ENCODE measurements around the gene ADGB. TPM values are rescaled to one million over a fixed set of nuclear protein-coding genes. Genes with fewer than 3 reads are reported as not detected.
A peak's percentile ranks its signal among the peaks of the same experiment; 100 is the strongest.

ADGB gene
- total RNA-seq, 2 experiments from 2014 or later, result not detected

DNA sequence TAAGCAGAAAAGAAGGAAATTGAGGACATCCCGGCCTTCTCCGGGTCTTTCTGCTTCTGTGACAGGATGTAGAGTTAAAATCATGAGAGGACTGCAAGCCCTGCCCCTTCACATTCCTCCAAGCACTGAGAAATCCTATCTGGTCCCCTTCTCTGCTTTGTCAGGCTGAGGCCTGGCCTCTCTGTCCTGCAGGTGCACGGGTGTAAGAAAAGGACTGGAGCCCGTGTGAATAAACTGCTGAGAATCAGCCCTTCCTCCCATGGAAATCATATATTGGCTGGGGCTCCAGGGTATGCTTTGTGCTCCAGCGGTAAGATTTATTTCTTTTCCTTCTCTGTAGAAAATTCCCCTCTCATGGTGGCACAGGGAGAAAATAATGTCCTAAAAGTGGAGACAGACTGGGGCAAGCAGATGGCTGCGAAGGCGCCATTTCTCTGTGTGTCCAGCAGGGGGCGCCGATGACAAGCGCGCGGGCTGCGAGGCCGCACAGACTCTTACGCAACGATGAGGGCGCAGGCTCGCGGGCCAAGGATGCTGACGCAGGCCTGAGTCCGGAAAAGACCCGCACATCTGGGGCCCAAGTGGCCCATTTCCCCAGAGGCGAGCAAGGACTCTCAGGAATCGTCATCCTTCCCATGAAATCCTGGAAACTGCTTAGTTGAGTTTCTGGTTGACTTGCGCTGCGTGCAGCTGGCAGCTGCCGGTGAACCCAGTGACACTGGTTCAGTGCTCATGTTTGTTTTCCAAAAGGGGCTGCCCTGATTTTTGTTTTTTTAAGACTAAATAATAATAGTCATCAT, 258.6 kb downstream of the ADGB start:
- peak; percentile 75 for DNase-seq
- Mint-ChIP-seq H3K9me3 (peaks cover 8% of the 10 kb centered on the region), H3K27ac (no peak overlapping the region), H3K4me1 (peaks cover 19% of the 10 kb centered on the region), H3K4me3 (no peak overlapping the region), H3K27me3 (peaks cover 3% of the 10 kb centered on the region), H3K36me3 (ENCODE audit: low read depth) (no peaks in the 10 kb centered on the region)
- ChIA-PET CTCF (interaction anchor here (0.7 to 1.1 kb wide), 3 partner anchors 8 to 429 kb away, joined by 3 read pairs; no protein-coding TSS in a partner anchor), POLR2A (no interaction called here)

DNA sequence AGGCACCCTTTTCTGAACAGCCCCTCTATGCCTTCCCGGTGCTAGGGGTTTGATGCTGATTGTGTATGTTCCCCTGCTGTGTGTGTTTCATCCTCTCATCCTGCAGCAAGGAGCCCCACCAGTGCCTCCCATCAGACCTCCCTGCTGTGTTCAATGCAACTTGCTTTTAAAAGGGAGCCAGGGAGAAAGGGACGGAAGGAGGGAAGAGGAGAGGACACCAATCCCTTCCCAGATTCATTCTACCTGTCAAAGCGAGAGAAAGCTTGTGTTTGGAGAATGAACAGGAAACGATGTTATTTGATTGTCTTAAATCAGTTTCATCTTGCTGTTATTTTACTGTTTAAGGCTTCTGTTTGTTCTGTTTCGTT, 259.2 kb downstream of the ADGB start:
- no peak overlapping the region for H3K4me3 Mint-ChIP-seq
- POLR2A ChIA-PET, result no interaction called here
- CTCF ChIA-PET, result interaction anchor here (0.7 to 1.0 kb wide), 2 partner anchors 8 to 34 kb away, joined by 3 read pairs; no protein-coding TSS in a partner anchor
- H3K36me3 Mint-ChIP-seq (ENCODE audit: low read depth), result no peaks in the 10 kb centered on the region
- peaks cover 15% of the 10 kb centered on the region for H3K4me1 Mint-ChIP-seq
- peaks cover 4% of the 10 kb centered on the region for H3K9me3 Mint-ChIP-seq
- no peak overlapping the region for H3K27ac Mint-ChIP-seq
- H3K27me3 Mint-ChIP-seq, result peaks cover 3% of the 10 kb centered on the region
- no peak for DNase-seq

DNA sequence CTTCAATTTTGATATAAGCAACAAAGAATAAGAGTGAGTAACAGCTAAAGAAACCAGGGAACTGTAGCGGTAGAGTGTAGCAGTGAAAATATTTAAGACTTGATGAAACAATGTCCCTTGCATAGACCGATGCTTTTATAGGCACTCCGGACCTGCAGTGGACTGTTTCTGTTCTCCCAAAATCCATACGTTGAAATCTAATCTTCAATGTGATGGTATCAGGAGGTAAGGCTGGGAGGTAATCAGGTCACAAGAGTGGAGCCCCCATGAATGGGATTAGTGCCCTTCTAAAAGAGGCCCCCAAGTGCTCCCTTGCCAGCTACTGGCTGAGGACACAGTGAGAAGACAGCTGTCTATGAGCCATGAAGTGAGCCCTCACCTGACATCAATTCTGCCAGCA, 260.4 kb downstream of the ADGB start:
- Mint-ChIP-seq H3K27ac (no peak overlapping the region), H3K4me3 (no peak overlapping the region), H3K36me3 (ENCODE audit: low read depth) (no peaks in the 10 kb centered on the region), H3K27me3 (peaks cover 3% of the 10 kb centered on the region), H3K4me1 (peaks cover 14% of the 10 kb centered on the region), H3K9me3 (no peaks in the 10 kb centered on the region)
- ChIA-PET POLR2A (no interaction called here), CTCF (interaction anchor here (0.6 kb wide), 1 partner anchor 357 kb away, joined by 3 read pairs; no protein-coding TSS in a partner anchor)
- no peak for DNase-seq

DNA sequence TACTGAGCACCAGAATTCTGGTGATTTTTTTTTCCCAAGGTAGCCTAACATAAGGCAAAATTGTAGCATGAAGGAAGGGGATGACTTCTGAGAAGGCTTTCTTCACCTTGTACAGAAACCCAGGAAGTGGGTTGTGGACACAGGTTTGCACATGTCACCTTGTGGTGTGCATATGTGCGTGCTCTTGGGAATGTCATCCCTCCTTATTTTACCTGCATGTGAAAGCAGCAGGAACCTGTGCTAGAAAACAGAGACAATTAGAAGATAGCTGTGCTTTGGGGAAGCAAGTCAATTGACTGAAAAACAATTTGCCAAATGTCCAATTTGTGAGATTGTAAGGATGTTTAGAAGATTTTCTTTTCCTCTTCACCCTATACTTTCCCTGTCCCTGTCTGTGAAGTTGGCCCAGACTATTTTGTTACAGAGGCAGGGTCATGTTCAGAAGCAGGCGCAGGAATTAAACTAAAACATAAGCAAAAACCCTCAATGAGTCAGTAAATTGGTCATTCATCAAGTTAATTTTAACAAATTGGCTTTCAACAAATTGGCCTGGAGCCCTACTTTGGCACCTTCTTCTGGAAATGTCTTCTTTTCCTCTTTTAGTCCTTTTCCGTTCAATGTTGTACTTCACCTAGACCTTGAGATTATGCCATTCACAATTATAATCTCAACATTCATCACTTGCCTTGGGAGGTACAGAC, 261.2 kb downstream of the ADGB start:
- ChIA-PET CTCF (no interaction called here), POLR2A (no interaction called here)
- no peak for DNase-seq
- Mint-ChIP-seq H3K36me3 (ENCODE audit: low read depth) (no peaks in the 10 kb centered on the region), H3K4me3 (no peak overlapping the region), H3K9me3 (no peaks in the 10 kb centered on the region), H3K27me3 (peaks cover 5% of the 10 kb centered on the region), H3K4me1 (peaks cover 14% of the 10 kb centered on the region), H3K27ac (no peak overlapping the region)

DNA sequence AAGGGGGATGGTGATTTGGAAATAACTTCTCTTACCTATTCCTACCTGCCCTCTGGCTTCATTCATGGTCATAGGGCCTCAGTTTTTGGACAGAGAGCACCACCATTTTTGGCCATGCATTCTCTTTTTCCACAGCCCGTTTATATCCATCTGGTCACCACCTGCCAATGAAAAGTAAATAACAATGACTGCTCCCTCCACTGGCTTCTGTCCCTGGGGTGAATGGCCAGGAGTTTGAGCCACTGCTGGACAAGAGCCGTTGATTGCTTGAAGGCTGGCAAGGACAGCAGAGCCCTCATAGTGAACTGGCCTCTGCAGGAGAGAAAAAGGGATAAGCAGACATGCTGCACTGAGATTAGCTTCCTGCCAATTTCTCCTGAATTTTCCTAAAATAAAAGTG, 261.8 kb downstream of the ADGB start:
- H3K4me3 Mint-ChIP-seq, result no peak overlapping the region
- H3K36me3 Mint-ChIP-seq (ENCODE audit: low read depth), result no peaks in the 10 kb centered on the region
- peaks cover 5% of the 10 kb centered on the region for H3K27me3 Mint-ChIP-seq
- H3K27ac Mint-ChIP-seq, result no peak overlapping the region
- peaks cover 14% of the 10 kb centered on the region for H3K4me1 Mint-ChIP-seq
- no peak for DNase-seq
- ChIA-PET POLR2A (no interaction called here), CTCF (no interaction called here)
- no peaks in the 10 kb centered on the region for H3K9me3 Mint-ChIP-seq

DNA sequence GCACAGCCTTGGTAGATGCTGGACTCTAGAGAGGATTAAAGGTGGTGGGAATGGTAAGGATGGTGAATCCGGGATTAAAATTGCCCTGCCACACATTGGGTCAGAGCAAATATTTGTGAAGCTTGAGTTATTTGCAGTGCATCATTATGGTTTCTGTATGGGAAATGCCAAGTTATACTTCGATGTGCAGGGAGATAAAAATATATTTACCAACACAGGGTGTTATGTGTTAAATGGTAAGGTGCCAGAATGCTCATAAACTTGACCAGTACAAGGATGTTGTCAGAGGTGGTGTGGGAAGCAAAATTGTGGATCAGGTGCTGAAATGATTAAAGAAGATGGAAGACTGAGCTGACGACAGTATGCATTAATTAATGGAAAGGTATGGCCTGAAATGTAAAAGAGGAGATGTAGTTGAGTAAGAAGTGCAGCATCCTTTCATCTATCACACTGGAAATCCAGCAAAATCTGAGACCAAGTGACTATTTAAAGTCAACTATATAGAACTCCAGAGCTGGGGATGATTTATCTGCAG, 262.3 kb downstream of the ADGB start:
- Mint-ChIP-seq H3K36me3 (ENCODE audit: low read depth) (no peaks in the 10 kb centered on the region), H3K9me3 (no peaks in the 10 kb centered on the region), H3K27ac (no peak overlapping the region), H3K4me3 (no peak overlapping the region), H3K27me3 (peaks cover 5% of the 10 kb centered on the region), H3K4me1 (peaks cover 14% of the 10 kb centered on the region)
- CTCF ChIA-PET, result no interaction called here
- DNase-seq, result no peak
- POLR2A ChIA-PET, result no interaction called here

DNA sequence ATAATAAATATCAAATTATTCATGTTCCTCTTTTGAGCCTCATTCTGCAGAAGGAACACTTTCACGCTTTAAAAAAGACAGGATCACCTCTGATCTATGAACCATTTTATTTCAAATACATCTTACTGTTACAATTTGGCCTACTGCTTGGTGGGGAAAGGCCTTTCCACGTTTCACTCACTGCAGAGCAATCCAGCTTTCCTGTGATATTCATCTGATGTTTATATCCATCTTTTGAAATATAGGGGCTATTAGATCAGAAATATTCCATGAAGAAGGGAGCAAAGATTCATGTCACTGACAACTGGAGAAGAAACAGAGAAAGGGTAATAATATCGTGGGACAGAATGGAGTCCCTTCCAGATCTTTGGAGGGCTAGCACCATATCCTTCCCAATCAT, 262.9 kb downstream of the ADGB start:
- Mint-ChIP-seq H3K9me3 (no peaks in the 10 kb centered on the region), H3K4me3 (no peak overlapping the region), H3K36me3 (ENCODE audit: low read depth) (no peaks in the 10 kb centered on the region), H3K4me1 (peaks cover 8% of the 10 kb centered on the region), H3K27ac (no peak overlapping the region), H3K27me3 (peaks cover 5% of the 10 kb centered on the region)
- ChIA-PET CTCF (no interaction called here), POLR2A (no interaction called here)
- no peak for DNase-seq

DNA sequence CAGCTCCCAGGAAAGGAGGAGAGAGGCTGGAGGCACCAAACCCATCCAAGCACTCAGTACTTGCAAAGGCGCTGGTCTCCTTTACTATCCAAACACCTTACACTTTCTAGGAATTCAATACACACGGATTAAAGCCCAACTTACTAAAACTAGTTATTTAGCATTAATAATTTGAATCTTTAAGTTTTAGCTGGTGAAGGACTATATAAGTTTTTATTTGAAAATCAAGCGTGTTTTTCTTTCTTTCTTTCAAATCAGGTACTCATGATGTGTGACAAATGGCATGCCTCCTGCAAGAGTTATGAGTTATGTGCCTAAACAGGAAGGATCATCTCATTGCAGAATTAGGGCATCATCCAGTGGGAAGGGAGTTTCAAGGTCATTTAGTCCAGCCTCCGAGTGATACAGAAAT, 263.7 kb downstream of the ADGB start:
- CTCF ChIA-PET, result interaction anchor here (0.6 to 0.7 kb wide), 2 partner anchors 352 to 534 kb away, joined by 3 to 5 read pairs; no protein-coding TSS in a partner anchor
- POLR2A ChIA-PET, result no interaction called here

DNA sequence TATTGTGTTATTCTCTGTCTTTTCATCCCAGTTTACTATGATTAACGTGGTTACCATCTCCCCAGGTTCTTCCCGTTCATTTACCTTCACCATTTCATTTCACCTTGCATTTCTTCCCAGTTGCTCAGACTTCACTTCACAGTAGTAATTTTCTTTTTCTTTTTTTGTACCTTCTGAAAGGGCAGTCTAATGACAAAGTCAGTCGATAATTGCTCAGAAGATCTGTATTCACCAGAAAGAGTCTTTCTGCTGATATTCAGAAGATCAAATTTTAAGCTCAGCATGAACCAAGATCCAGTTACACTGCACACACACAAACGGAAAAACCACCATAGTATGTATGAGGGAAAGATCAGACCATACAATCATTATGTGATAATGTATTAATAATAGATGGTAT, 265.5 kb downstream of the ADGB start:
- Mint-ChIP-seq H3K36me3 (ENCODE audit: low read depth) (no peaks in the 10 kb centered on the region), H3K4me3 (no peak overlapping the region), H3K27ac (no peak overlapping the region), H3K27me3 (peaks cover 5% of the 10 kb centered on the region), H3K9me3 (no peaks in the 10 kb centered on the region), H3K4me1 (peaks cover 1% of the 10 kb centered on the region)
- CTCF ChIA-PET, result no interaction called here
- no peak for DNase-seq
- POLR2A ChIA-PET, result no interaction called here

More for the DNA sequence above, 263.7 kb downstream of the ADGB start:
- Mint-ChIP-seq H3K4me3 (no peak overlapping the region), H3K27ac (no peak overlapping the region), H3K9me3 (no peaks in the 10 kb centered on the region), H3K36me3 (ENCODE audit: low read depth) (no peaks in the 10 kb centered on the region), H3K27me3 (peaks cover 5% of the 10 kb centered on the region), H3K4me1 (peaks cover 3% of the 10 kb centered on the region)
- DNase-seq, result no peak

DNA sequence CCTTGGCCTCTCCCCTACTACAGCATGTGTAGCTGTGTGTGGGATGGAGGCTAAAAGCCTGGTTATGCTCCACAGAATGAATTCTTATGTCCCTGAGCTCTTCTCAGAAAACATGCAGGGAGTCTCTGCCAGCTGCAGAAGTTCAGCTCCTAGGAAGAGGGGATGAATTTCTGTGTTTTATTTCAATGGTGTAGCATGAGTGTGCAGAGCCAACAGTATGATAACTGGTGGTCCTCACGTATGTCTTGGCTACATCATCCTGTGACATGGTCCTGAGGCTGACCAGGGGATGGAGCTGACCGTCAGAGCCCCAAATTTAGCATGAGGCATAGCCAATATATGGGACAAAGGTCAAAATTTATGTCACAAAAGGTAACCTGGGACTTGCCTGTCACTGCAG, 266.1 kb downstream of the ADGB start:
- H3K27me3 Mint-ChIP-seq, result peaks cover 5% of the 10 kb centered on the region
- DNase-seq, result no peak
- H3K4me3 Mint-ChIP-seq, result no peak overlapping the region
- ChIA-PET POLR2A (no interaction called here), CTCF (no interaction called here)
- H3K4me1 Mint-ChIP-seq, result peaks cover 1% of the 10 kb centered on the region
- no peaks in the 10 kb centered on the region for H3K36me3 Mint-ChIP-seq (ENCODE audit: low read depth)
- no peak overlapping the region for H3K27ac Mint-ChIP-seq
- no peaks in the 10 kb centered on the region for H3K9me3 Mint-ChIP-seq

Other genes with a start within 250 kb of the ADGB start
- under 1 TPM in 1 of 2 experiments, not detected in 1; 0.30 TPM for gene RAB32, start 55.1 kb upstream of the ADGB start, total RNA-seq

All from activated CD4-positive, alpha-beta memory T cell treated with anti-CD3 and anti-CD28 coated beads, Interleukin-2, amount 10 ng/mL, durations not matched to agents 7 days and 5 days (primary cell).